ENCODE measurements around the gene POLN. TPM values are rescaled to one million over a fixed set of nuclear protein-coding genes. Genes with fewer than 3 reads are reported as not detected.

POLN gene
- total and polyA plus RNA-seq, 2 experiments from 2014 or later, result 1.7 to 2.0 TPM

DNA sequence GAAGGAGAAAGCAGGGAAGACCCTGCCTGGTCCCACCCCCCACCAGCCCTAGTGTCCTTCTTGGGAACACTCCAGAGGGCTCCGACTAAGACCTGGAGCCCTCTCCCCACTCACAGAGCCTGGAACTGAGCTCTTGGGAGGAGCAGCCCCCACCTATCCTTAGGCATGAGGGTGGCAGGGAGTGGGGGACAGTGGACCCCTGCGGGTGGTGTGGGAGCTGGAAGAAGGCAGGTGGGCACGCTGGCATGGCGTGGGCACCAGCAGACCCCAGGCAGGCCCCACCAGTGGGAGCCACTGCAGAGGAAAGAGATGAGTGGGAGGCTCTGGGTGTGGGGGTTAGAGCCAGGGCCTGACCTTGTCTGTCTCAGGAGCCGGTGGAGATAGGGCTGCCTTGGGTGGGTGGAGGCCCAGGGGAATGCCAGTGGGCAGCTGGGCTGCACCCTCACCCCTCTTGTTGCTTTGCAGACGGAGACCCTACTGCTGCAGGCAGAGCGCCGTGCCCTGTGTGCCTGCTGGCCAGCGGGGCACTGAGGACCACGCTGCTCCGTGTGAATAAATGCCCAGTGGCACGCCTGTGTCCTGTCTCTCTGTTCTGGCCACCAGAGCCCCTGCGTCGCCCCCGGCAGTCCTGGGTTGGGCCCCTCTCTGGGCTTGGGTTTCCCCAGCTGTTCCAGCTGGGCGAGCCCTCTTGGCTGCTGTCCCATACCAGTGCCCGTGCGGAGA lies 198.4 kb downstream of the POLN start:
- peaks cover 10% of the 10 kb centered on the region for H3K4me1 ChIP-seq (ENCODE audit: insufficient read depth)
- DNase-seq (ENCODE audit: low spot score), result no peak
- no peaks in the 10 kb centered on the region for H3K79me2 ChIP-seq
- no peaks in the 10 kb centered on the region for H4K20me1 ChIP-seq (ENCODE audit: insufficient read depth, poor library complexity, severe bottlenecking)
- TF ChIP-seq, protein P1, sequence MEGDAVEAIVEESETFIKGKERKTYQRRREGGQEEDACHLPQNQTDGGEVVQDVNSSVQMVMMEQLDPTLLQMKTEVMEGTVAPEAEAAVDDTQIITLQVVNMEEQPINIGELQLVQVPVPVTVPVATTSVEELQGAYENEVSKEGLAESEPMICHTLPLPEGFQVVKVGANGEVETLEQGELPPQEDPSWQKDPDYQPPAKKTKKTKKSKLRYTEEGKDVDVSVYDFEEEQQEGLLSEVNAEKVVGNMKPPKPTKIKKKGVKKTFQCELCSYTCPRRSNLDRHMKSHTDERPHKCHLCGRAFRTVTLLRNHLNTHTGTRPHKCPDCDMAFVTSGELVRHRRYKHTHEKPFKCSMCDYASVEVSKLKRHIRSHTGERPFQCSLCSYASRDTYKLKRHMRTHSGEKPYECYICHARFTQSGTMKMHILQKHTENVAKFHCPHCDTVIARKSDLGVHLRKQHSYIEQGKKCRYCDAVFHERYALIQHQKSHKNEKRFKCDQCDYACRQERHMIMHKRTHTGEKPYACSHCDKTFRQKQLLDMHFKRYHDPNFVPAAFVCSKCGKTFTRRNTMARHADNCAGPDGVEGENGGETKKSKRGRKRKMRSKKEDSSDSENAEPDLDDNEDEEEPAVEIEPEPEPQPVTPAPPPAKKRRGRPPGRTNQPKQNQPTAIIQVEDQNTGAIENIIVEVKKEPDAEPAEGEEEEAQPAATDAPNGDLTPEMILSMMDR (IDR thresholded peaks at IDR 0.05; ENCODE audit: poor library complexity), result no peak
- TF ChIP-seq EZH2 (IDR thresholded peaks at IDR 0.05; ENCODE audit: borderline replicate concordance) (no peak), EZH2phosphoT487 (IDR thresholded peaks at IDR 0.05; ENCODE audit: low read depth, severe bottlenecking, unreplicated experiment) (no peak)
- no peaks in the 10 kb centered on the region for H3K9me3 ChIP-seq (ENCODE audit: low read depth)
- no peak overlapping the region for H2AFZ ChIP-seq
- H3K9me2 ChIP-seq (replicated peaks; ENCODE audit: insufficient read depth), result no peaks in the 10 kb centered on the region
- no peak overlapping the region for H3K4me2 ChIP-seq
- H3K4me3 ChIP-seq, result no peak overlapping the region
- WGBS (ENCODE audit: low lambda C conversion rate, missing lambda C conversion rate), result 96% methylated on average over 18 of the region's 18 CpGs
- no peaks in the 10 kb centered on the region for H3K36me3 ChIP-seq (replicated peaks; ENCODE audit: insufficient read depth, low read depth)
- H3K27me3 ChIP-seq, result peaks cover 24% of the 10 kb centered on the region
- no peak overlapping the region for H3K27ac ChIP-seq

DNA sequence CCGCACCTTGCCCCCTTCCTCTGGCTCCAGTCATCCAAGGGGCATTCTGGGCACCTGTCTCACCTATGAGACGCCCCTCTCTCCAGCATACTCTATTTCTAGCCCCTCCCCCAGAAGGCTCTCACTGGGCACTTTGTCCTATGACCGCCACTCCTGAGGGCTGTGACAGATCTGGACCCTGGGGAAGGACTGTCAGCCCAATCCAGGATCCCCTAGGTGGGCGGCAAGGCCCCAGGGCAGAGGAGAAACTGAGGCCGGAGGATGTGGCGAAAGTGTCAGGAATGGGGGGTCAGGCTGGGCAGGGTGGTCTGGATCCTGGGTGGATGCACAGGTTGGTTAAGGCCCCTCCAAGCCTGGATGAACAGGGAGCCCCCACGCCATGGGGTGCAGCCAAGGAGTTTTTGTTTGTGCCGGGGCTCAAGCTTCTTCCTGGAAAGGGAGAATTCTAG lies 198.9 kb downstream of the POLN start:
- no peaks in the 10 kb centered on the region for H3K79me2 ChIP-seq
- peak overlapping the region; percentile 99 for H3K4me2 ChIP-seq
- no peaks in the 10 kb centered on the region for H3K36me3 ChIP-seq (replicated peaks; ENCODE audit: insufficient read depth, low read depth)
- H3K27ac ChIP-seq, result no peak overlapping the region
- H4K20me1 ChIP-seq (ENCODE audit: insufficient read depth, poor library complexity, severe bottlenecking), result no peaks in the 10 kb centered on the region
- H3K9me3 ChIP-seq (ENCODE audit: low read depth), result no peaks in the 10 kb centered on the region
- H2AFZ ChIP-seq, result no peak overlapping the region
- TF ChIP-seq EZH2 (IDR thresholded peaks at IDR 0.05; ENCODE audit: borderline replicate concordance) (no peak), EZH2phosphoT487 (IDR thresholded peaks at IDR 0.05; ENCODE audit: low read depth, severe bottlenecking, unreplicated experiment) (no peak)
- TF ChIP-seq, protein P1 (IDR thresholded peaks at IDR 0.05; ENCODE audit: poor library complexity), result no peak
- WGBS (ENCODE audit: low lambda C conversion rate, missing lambda C conversion rate), result 84% methylated on average over 8 of the region's 8 CpGs
- peaks cover 26% of the 10 kb centered on the region for H3K27me3 ChIP-seq
- no peak overlapping the region for H3K4me3 ChIP-seq
- peaks cover 10% of the 10 kb centered on the region for H3K4me1 ChIP-seq (ENCODE audit: insufficient read depth)
- DNase-seq (ENCODE audit: low spot score), result no peak
- H3K9me2 ChIP-seq (replicated peaks; ENCODE audit: insufficient read depth), result no peaks in the 10 kb centered on the region

DNA sequence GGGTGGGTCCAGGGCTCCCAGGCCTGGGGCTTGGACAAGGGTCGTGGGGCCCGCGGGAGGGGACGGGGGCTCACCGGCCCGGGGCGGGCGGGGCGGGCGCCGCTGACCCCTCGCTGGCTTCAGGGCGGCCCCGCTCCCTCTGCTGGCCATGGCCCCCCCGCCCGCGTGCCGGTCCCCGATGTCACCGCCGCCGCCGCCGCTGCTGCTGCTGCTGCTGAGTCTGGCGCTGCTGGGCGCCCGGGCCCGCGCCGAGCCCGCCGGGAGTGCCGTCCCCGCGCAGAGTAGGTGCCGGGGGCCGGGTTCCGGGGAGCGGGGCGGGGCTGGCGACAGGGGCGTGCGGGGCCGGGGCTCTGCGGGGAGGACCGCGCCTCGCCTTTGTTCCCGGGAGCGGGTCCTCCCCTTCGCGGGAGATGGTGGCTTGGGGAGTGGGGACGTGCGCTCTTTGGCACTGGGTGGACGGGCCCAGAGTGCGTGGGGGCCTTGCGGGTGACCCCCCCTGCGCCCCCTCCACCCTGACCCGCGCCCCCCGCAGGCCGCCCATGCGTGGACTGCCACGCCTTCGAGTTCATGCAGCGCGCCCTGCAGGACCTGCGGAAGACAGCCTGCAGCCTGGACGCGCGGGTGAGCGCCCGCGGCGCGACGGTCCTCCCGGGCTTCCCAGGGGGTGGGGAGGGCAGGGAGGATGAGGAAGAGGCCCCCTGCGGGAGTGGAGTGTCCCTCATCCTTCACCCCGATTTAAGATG lies 199.5 kb downstream of the POLN start:
- DNase-seq (ENCODE audit: low spot score), result peak; percentile 69
- TF ChIP-seq, protein P1 (IDR thresholded peaks at IDR 0.05; ENCODE audit: poor library complexity), result peak; percentile 9
- TF ChIP-seq EZH2phosphoT487 (IDR thresholded peaks at IDR 0.05; ENCODE audit: low read depth, severe bottlenecking, unreplicated experiment), result no peak
- Histone ChIP-seq H3K79me2 (no peaks in the 10 kb centered on the region), H3K4me1 (ENCODE audit: insufficient read depth) (peaks cover 10% of the 10 kb centered on the region), H3K9me2 (replicated peaks; ENCODE audit: insufficient read depth) (no peaks in the 10 kb centered on the region), H3K27me3 (peaks cover 26% of the 10 kb centered on the region), H3K4me2 (peak overlapping the region; percentile 99), H3K36me3 (replicated peaks; ENCODE audit: insufficient read depth, low read depth) (no peaks in the 10 kb centered on the region), H2AFZ (peak overlapping the region; percentile 98), H3K9me3 (ENCODE audit: low read depth) (no peaks in the 10 kb centered on the region), H4K20me1 (ENCODE audit: insufficient read depth, poor library complexity, severe bottlenecking) (no peaks in the 10 kb centered on the region), H3K4me3 (peak overlapping the region; percentile 99), H3K27ac (no peak overlapping the region)
- 5% methylated on average over 15 of the region's 80 CpGs for WGBS (ENCODE audit: low lambda C conversion rate, missing lambda C conversion rate)
